Suppressor macrophage treated with lipopolysaccharide for 1 hour (primary cell): ENCODE results near the gene NHLH2.

Experiments used
- DNase-seq, 3 donors: peaks; one replicate each; pipeline ENCODE4 v3.0.0-alpha.2; 2020 to 2022

NHLH2 gene

GRCh38 chr1:115837740-115838421, 3.0 kb downstream of the NHLH2 start:
- peak in 2 of 3 donors; percentile 31 to 57 for DNase-seq

DNA sequence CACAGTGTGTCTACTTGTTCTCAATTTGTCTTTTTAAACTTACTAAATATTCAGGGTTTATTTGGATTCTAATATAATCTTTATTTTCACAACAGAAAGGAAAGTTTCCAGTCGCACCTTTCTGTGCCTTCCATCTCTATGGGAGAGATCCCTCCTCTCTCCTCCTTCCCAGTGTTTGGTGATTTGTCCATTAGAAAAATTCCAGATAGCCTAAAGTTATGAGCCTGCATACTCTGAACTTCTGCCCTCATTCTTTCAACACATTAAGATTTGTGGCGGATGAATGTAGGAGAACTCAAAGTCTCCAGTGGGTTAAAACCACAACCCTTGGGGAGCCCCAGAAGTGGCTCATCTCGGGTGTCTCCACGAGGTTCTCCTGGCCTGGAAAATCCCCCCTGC, 3.6 kb downstream of the NHLH2 start:
- no peak for DNase-seq

DNA sequence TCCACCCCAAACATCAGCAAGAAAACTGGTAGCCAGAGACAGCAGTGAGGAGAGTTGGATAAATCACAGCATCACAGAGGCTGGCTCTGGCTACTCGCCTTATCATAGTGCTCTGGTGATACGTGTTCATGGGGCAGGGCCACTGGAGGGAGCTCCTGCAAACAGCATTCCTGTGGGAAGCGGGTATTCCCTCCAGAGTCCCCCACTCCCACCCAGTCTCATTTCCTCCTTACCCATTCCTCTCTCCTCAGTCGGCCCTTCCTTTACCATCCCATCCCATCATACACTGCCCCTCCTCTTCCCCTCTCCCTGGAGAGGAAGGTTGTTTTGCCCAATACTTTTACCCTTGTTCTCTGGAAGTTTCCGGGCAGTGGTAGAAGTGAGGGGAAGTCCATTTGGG, 7.1 kb downstream of the NHLH2 start:
- DNase-seq, result peak; percentile 28 to 55 (median 32)

DNA sequence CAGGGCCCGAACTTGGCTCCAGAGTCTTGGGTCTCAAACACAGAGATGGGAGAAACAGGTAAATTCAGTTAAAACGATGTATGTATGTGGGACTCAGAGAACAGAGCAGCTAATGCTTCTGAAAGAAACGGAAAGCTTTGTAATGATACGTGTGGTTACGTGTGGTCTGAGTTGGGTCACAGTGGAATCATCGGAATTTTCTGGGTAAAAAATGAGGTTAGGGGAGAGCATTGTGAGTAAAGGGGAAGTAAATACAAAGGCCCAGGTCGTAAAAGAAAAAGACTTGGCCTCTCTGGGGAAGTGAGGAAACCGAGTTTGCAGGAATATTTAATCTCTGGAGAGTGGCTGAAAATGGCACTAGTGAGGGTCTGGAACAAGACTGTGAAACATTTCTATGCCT, 8.3 kb downstream of the NHLH2 start:
- peak; percentile 61 to 80 (median 78) for DNase-seq

GRCh38 chr1:115830963-115831362, 10.0 kb downstream of the NHLH2 start:
- peak in 1 of 3 donors; percentile 12 for DNase-seq

GRCh38 chr1:115829947-115830346, 11.0 kb downstream of the NHLH2 start:
- peak in 2 of 3 donors; percentile 14 to 18 for DNase-seq

DNA sequence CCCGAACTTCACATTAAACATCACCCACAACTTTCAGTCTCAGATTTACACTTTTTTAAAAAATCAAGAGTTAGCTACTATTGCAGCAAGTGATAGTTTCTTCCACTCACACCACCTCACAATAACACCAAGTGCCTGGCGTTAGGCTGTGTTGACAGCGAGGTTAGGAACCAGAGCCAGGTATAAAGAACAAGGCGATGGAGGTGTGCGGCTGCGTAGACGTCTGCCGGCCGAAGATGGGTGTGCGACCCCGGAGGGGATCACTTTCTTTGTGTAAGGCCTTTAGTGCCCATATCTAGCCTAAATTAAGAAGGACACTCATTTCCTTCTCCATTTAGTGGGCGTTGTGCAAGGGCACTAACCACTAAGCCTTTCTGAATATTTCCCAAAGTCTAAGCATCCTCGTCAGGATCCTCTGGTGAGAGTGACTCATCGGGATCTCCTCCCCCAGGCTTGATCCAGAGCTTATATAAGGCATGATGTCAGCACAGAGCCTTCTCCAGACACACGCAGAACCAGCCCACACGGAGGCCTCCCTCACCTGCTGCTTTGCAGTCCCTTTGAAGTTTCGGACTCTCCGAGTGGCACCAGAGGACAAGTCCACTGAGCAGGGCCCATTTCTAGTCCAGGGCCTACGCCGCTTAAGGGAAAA, 11.8 kb downstream of the NHLH2 start:
- peak; percentile 93 to 98 (median 98) for DNase-seq

- DNase-seq, result peak; percentile 56 to 73 (median 72)
Measured at GRCh38 chr1:115828101-115829022, 12.6 kb downstream of the NHLH2 start.

DNA sequence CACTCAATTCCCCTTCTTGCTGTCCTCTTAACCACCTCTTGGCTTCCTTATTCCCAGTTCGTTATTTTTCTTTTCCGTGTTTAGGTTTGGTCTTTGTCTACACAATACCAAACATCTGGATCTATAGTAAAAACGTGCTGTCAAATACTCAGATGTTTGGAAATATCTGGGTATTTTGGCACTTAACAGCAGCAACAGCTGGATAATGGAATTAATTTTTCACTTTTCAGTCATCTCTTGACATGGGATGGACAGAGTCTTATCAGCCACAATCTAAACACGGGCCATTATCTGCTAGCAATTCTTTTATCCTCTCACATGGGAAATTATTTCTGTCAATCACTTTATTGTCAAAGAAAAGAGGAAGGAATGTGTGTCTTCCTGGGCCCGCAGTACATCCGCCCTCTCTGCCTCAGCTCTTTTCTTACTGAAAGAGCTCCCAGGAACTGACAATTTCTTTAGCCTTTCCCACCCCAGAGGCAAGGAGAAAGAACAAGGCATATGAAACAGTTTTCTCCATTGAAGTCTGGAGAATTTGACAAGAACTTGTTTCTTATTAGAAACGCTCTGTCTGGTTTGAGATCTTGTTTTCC, 13.4 kb downstream of the NHLH2 start:
- peak in 2 of 3 donors; percentile 31 to 45 for DNase-seq

DNA sequence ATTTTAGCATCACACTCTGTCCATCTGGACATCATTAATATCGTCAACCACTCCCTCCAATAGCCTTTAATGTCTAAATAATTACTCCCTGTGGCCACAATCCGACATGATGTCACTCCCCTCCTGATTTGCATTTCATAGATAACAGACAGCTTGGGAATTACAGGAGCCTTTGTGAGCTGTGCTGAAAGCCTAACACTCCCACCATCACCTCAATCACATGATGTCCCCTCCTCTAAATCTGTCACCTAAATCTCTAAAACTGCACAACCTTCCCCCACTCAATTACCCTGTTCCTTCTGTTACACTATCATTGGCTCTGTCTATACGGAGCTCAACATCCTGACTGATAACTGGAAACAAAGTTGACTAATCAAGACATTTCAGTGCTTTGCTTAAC, 14.3 kb downstream of the NHLH2 start:
- DNase-seq, result peak in 2 of 3 donors; percentile 16 to 31

GRCh38 chr1:115822117-115822516, 18.8 kb downstream of the NHLH2 start:
- no peak for DNase-seq

GRCh38 chr1:115815694-115816093, 25.2 kb downstream of the NHLH2 start:
- no peak for DNase-seq

DNA sequence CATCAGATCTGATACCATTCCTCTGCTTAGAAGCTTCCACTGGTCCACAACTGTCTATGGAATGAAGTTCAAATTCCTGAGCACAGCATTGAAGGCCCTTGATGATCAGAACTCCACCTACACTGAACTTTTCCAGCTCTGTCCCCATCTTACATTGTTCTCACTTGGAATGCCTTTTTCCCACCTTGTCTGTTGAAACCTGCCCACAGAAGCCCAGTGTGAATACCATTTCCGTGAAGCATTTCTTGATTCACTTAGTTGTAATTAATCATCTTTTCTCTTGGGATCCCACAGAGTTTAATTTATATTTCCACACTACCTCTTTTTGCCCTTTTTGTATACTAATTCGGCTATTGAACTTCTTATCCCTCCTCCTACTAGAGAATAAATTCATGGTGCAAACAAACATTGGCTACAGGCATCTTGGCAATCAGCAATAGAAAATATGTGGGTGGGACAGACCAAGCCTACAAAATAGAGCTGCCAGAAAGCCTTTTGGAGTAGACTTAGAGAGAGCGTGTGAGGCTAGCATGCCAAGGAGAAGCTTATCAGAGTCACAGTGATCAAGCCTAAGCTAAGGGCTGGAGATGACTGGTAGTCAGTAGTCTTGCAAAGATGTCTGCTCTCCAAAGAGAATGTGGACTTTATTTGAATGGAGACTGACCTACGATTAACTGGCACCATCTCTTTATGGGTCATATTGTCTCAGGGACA, 26.1 kb downstream of the NHLH2 start:
- no peak for DNase-seq

DNA sequence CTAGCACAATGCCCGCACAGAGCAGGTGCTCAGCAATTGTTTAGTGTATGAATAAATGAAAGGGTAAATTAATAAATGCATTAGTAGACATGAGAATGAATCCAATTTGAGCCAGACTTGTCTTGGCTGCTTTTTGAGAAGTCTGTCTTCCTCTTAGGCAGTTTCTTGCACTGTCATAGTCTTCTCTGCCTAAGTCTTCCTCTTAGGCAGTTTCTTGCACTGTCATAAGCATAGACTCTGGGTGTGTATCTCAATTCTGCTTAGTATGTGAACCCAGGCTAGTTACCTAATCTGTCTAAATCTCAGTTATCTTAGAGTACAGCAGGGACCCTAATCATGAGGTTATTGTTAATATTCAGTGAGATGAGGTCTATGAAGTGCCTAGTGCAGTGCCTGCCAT, 27.2 kb downstream of the NHLH2 start:
- peak; percentile 38 to 55 (median 42) for DNase-seq

GRCh38 chr1:115811140-115811828, 29.6 kb downstream of the NHLH2 start:
- no peak for DNase-seq

- DNase-seq, result no peak
Measured at GRCh38 chr1:115810609-115811008, 30.3 kb downstream of the NHLH2 start.

GRCh38 chr1:115809847-115810246, 31.1 kb downstream of the NHLH2 start:
- no peak for DNase-seq

- peak in 2 of 3 donors; percentile 27 to 45 for DNase-seq
Measured at GRCh38 chr1:115809076-115809475, 31.9 kb downstream of the NHLH2 start.

DNA sequence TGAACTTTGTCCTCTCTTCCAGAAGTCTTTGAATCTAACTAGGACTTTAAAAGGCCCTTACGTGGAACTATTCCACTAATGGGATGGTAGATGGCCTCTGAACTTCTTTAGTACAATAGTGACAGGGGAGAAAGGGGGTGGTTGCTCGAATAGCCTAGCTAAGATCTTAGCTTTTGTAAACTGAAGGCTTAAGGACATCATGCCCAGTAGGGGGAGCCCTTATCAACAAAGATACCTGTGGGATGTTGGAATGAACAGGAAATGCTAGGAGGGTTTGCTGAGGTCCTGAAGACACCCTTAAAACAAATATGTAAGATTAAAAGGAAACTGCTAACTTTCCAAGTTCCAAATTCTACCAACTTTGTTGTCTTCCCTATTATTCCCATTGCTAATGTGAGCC, 33.2 kb downstream of the NHLH2 start:
- peak; percentile 83 to 91 (median 89) for DNase-seq

DNA sequence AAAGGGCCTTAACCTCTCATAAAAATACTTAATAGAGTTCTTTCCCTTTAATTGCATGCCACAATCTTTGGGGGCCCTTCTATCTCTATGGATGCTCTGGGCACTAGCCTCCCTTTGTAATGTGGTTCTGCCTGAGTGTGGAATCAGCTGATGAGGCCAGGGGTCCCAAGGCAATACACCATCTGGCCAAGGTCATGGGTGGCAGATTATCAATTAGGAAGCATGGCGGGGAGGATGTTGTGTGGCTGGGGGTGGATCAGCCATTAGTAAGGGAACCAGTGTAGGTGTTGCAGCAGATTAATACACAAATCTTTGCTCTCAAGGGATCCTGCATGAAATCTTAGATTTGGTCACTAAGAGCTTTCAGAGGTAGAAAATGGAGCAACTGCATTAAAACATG, 35.3 kb downstream of the NHLH2 start:
- no peak for DNase-seq

- DNase-seq, result no peak
Measured at GRCh38 chr1:115802416-115802815, 38.5 kb downstream of the NHLH2 start.

GRCh38 chr1:115797486-115797885, 43.4 kb downstream of the NHLH2 start:
- DNase-seq, result no peak
